Activated CD4-positive, alpha-beta T cell treated with anti-CD3 and anti-CD28 coated beads, Interleukin-10, Interleukin-2, amounts not matched to agents 100 ng/mL and 50 ng/mL, durations not matched to agents 16 hours and 8 hours (primary cell): Measurements from ENCODE around the gene PALM.
"Not testable (repeated sequence)": the region's sequence is repeated elsewhere in the genome, so short reads cannot be mapped to it uniquely, and the experiment has no call there.

Experiments
- DNase-seq: peaks from one replicate; pipeline ENCODE4 v3.0.0-alpha.2; 2020

PALM gene, protein sequence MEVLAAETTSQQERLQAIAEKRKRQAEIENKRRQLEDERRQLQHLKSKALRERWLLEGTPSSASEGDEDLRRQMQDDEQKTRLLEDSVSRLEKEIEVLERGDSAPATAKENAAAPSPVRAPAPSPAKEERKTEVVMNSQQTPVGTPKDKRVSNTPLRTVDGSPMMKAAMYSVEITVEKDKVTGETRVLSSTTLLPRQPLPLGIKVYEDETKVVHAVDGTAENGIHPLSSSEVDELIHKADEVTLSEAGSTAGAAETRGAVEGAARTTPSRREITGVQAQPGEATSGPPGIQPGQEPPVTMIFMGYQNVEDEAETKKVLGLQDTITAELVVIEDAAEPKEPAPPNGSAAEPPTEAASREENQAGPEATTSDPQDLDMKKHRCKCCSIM

DNA sequence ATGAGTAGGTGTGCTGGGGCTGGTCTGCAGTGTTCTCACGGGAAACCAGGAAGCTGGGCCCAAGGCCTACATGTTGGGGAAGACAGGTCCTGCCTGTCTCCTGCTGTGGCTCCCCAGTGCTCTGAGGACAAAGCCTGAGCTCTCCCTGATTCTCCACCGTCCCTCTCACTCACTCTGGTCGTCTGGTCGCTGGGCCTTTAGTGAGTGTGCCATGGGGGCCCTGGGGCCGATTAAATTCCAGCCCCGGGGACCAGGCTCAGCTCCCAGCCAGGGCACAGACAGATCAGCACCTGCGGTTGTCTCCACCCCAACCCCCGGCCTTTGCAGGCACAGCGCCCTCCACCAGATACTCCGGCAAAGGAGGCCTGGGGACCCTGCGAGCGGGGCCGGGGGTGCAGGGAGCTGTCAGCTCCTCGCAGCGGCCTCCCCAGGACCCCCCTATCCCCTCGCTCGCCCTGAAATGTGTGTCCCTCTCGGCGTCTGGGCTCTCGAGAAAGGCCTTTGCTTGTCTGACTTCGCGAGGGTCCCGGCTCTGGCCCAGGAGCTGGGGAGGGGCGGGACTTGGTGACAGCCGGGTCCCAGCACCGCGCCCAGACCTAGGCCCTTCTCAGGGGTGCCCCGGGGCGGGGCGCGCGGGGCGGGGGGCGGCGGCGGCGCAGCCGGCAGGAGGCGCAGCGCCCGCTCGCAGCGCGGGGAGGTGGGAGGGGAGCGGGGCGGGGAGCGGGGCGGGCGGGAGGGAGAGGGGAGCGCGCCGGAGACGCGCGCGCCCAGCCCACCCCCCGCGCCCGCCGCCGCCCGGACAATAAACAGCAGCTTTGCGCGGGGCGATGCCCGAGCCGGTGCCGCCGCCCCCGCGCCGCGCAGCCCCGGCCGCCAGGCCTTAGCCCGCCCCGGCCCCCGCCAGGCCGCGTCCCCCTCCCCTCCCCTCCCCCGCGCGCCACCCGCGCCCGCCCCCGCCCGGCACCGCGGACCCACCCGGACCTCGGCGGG lies at the start of gene PALM:
PALM (plus strand) TSS at position 782 of the 990 bp plus-strand sequence. CDS start 212 bp downstream, outside the sequence.
- no peak for DNase-seq

DNA sequence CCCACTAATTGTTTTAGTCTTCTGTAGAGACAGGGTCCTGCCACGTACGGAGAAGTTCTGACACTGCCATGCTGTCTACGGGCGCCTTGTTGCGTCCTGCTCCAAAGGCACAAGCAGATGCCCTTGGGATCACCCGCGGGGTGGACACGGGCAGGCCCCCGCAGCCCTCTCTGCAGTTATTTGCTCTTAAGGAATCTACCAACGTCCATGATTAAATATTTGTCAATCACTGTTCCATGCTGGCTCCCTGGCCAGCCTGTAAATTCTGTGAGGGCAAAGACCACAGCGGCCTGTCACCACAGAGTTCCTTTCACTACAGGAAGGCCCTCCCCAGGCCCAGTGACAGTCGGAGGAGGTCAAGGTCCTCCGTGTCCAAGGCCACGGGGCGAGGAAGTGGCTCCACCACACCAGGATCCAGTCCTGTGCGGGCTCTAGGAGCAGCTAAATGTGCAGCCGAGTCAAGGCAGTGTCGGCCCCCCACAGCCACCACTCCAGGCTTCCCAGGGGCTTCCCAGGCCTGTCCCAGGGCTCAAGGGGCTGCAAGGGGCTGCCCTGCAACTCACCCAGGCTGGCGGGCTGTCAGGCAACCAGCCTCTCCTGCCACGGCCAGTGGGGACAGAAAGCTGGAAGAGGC lies 47.8 kb upstream of the PALM start:
- DNase-seq: no peak

DNA sequence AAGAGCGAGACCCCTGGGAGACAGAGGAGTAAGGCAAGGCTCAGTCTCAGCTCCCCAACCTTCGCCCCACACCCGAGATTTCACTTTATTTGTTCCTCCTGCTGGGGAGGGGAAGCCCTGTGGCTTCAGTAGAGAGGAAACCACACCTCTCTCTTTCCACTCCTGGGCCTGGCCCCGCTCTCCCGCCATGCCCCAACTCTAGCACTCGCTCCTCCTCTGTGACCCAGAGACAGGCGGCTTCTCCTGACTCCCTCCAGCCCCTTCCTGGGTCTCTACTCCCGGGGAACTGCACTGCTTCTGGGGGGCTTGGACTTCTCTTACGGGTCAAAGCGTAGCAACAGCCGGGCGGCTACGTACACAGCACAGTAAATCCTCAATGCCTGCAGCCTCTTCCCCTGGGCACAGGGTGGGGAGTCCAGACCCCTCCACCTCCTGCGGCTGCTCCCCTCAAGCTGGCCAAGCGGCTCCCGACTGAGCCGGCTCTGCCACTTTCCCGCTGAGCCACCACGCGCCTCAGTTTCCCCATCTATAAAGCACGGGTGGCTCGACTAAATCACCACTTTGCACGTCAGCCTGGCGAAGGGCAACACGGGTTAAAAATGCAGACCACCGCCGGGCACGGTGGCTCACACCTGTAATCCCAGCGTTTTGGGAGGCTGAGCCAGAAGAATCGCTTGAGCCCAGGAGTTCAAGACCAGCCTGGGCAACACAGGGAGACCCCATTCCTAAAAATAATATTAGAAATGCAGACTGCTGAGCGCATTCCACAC lies 47.1 kb upstream of the PALM start:
- DNase-seq: peak; percentile 82

DNA sequence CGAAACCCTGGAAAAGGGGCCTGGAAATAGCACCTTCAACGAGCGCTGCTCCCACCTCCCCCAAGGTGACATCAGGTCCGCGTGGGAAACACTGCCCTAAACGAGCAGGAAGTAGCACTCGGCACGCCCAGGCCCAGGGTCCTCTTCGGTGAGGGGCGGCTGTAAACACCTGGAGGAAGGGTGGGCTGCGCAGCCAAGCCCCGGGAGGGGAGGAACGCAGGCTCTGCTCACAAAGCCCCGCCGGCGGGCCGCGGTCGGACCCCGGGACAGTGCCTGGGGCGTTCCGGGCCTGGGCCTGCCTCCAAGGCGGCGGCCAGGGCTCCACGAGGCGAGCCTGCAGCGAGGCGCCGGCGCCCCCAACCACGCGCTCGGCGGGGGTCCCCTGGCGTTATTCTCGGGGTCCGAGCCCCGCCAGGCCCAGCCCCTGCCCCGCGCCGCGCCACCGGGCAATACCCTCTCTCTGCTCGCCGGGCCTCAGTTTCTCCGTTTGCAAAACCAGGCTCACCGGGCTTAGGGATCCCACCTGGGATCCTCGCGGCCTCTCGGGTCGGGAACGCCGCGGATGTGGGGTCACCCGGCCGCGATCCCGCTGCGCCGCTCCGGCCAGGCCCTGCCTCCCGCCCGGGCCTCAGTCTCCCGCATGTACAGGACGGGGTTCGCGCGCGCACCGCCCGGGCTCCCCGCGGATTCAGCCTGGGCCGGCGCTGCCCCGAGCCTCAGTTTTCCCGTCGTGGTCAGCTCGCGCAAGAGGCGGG lies 46.4 kb upstream of the PALM start:
- DNase-seq: peak; percentile 78

DNA sequence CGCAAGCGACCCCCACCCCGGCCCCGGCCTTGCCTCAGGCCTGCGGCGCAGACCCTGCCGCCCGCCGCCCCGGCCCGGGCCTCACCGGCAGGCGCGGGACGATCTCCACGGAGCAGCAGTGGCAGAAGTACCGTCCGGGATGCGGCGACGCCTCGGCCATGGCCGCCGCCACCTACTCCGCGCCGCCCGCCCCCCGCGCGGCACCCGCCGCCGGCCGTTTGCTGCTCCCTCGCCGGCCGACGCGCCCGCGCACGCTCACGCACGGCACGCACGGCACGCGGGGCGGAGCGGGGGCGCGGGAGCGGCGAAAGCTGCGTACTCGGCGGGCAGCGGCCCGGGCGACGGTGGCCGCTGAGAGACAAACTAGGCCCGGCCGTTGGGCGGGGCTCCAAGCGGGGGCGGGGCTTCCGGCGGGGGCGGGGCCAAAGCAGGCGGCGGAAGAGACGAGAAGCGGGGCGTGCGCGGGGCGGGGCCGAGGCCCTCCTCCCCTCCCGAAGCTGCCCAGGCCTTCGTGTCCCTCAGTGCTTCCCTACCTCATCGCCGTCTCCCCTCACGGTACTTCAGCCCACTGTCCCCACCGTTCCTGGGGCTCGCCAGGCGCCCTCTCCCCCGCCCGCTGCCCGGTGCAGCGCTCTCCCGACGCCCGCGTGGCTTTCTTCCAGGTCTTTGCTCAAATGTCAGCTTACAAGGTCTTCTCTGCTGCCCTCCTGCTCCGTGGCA lies 45.6 kb upstream of the PALM start, which contains the start of gene RNF126:
RNF126 (minus strand) TSS at position 253 of the 720 bp plus-strand sequence; CDS start at position 160, 93 bp downstream.
- peak; percentile 96 for DNase-seq

DNA sequence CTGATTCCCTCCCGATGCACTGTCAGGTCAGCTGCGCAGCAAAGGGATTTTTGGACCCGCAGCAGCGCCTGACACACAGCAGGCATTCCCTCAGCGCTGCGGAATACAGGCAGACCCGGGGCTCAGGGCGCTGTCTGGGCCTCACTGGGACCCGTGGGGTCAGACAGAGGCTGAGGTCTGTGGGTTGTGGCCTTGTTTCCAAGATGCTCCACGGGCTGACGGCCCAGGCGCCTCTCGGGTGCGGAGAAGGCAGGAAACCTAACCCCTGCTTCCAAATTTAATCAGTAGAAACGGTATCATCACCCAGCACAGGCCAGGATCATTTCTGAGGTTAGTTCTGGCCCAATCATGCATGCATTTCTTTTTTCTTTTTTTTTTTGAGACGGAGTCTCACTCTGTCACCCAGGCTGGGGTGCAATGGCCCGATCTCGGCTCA lies 45.0 kb upstream of the PALM start:
- no peak for DNase-seq

DNA sequence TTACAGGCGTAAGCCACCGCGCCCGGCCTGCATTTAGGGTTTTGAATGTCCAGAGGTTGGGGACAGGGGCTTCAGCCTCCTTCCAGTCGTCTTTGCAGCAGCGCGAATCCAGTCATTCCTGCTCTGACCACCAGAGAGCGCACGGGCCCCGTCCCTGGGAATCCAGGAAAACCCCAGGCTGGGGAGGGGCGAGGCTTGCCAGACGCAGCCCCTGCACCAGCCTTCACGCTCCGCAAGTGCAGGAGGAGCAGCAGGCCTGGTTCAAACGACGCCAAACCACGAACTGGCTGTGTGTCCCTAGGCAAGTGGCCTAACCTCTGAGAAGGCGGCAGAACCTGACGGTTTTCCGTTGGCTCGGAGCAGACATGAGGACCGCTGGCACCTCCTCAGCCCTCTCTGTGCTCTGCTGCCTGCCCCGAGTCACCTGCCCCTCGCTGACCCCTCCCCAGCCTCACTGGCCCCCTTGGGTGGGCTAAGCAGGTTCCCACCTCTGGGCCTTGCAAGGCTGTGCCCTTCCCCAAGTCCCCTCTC lies 43.8 kb upstream of the PALM start:
- DNase-seq: peak; percentile 83

DNA sequence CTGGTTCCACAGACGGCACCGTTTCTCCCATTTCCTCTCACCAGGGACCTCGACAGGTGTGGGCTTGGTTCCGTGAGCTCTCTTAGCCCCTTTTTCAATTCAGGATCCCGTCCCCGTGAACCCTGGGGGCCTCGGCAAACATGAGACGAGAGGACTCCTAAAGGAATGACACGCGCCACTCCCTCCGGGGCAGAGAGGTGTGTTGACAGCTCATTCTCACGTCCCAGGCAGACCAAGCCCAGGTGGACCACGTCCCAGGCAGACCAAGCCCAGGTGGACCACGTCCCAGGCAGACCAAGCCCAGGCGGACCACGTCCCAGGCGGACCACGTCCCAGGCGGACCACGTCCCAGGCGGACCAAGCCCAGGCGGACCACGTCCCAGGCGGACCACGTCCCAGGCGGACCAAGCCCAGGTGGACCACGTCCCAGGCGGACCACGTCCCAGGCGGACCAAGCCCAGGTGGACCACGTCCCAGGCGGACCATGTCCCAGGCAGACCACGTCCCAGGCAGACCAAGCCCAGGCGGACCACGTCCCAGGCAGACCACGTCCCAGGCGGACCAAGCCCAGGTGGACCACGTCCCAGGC lies 41.7 kb upstream of the PALM start:
- DNase-seq: not testable (repeated sequence)

DNA sequence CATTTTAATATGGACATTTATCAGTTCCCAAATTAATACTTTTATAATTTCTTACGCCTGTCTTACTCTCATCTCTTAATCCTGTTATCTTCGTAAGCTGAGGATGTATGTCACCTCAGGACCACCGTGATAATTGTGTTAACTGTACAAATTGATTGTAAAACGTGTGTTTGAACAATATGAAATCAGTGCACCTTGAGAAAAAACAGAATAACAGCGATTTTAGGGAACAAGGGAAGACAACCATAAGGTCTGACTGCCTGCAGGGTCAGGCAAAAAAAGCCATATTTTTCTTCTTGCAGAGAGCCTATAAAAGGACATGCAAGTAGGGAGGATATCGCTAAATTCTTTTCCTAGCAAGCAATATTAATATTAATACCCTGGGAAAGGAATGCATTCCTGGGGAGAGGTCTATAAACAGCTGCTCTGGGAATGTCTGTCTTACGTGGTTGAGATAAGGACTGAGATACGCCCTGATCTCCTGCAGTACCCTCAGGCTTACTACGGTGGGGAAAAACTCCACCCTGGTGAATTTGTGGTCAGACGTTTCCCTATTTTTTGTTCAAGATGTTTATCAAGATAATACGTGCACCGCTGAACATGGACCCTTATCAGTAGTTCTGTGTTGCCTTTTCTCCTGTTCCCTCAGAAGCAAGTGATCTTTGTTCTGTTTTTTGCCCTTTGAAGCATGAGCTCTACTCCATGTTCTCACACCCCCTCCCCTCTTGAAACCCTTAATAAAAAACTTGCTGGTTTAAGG lies 39.9 kb upstream of the PALM start:
- not testable (repeated sequence) for DNase-seq

DNA sequence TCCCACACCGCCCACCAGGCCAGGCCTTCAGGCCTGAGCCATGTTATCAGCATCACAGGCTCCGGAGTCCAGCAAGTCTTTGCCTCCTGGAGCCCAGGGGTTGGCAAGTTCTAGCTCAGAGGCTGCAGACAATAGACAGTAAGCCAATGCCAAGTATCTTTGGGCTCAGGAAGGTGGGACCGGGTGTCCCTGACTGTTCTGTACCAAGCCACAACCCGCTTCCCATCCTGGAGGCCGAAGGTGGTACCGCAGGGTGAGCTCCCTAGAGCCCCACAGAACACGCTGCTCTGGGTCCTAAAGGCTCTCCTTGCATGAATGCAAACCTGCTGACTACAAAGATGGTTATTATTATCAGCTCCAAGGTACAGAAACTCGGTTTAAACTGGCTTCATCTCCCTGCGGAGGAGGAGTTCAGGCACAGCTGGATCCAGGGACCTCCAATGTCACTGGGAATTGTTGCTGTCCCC lies 38.1 kb upstream of the PALM start:
- no peak for DNase-seq

DNA sequence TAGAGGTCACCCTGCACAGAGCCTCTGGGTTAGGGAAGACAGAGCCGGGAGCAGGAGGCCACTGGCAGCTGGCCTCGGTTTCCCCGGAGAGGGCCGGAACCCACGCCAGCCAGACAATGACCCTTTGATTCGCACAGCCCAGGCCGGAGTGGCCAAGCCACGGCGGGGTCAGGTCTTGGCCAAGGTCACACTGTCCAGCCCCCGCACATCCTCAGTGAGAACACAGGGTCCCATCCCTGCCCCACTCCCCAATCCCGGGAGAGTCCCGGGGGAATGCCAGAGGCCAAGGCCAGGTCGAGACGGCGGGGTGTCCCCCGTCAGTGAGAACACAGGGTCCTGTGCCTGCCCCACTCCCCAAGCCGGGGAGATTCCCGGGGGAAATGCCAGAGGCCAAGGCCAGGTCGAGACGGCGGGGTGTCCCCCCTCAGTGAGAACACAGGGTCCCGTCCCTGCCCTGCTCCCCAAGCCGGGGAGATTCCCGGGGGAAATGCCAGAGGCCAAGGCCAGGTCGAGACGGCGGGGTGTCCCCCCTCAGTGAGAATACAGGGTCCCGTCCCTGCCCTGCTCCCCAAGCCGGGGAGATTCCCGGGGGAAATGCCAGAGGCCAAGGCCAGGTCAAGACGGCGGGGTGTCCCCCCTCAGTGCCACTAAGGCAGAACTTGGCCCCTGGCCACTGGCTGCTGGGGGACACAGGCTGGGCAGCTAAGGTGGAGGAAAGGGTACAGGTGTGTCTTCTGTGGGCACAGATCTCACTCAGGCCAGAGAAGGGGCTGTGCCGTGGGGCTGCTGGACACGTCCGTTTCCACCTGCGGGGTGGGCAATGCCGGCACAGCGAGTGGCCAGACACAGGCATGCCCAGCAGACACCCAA lies 34.2 kb upstream of the PALM start:
- no peak for DNase-seq

DNA sequence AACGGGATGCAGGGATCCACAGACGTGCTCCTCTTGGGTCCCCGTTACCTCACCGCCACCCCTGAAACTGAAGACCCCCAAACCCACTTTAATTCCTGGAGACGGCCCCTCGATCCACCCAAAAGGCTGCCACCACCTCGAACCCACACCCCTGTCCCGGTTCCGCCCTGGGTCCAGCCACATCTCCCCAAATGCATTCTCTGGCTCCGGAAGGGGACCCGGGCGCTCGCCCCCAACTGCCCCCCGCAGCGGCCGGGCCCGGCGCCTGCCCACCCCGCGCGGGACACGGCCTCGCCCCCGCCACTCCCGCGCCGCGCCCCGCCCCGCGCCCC lies 32.8 kb upstream of the PALM start:
- DNase-seq: no peak

DNA sequence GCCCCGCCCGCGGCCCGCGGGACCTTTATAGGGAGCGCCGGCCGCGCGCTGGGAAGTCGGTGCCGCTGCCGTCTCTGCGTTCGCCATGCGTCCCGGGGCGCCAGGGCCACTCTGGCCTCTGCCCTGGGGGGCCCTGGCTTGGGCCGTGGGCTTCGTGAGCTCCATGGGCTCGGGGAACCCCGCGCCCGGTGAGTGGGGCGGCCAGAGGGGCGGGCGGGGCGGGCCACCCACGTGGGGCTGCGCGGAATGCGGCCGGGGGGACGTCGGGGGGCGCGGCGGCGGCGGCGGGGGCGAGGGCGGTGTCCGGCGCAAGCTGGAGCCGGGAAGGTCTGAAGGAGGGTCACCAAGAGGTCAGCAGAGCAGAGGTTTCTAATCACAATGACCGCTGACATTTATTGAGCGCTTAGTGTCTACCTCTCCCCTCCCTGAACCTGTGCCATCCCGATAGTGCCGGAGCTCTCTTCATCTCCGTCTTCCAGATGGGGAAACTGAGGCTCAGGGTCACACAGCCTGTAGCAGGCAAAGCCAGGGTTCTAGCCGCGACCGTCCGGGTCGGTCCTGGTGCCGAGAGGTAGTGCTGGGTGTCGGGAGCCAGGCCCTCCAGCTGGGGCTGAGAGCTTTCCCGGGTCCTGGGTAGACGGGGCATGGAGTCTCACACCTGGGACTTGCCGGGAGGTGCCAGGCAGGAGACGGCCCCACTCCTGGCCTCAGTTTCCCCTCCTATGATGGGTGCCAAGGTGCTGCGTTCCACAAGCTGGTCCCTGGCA lies 32.2 kb upstream of the PALM start, which contains the start of gene FSTL3:
FSTL3 (plus strand) TSS at position 54 of the 767 bp plus-strand sequence; CDS start at position 86, 32 bp downstream.
- no peak for DNase-seq

DNA sequence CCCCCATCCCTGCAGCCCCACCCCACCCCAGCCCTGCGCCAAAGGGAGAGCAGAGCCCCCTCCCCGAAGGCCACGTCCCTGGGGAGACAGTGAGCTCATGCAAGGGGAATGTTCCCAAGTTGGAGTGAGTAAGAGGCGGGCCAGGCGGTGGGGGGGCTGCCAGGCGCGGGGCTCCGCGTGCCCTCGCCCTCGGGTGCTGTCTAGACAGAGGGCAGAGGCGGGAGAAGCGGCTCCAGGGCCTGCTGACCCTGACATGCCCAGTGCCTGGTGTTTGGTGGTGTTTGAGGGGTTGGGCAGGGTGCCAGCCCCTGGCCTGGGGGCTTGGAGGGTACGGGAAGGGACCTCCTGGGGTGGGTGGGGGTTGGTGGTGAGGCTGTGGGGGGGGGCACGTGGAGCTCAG lies 31.5 kb upstream of the PALM start:
- DNase-seq: no peak

DNA sequence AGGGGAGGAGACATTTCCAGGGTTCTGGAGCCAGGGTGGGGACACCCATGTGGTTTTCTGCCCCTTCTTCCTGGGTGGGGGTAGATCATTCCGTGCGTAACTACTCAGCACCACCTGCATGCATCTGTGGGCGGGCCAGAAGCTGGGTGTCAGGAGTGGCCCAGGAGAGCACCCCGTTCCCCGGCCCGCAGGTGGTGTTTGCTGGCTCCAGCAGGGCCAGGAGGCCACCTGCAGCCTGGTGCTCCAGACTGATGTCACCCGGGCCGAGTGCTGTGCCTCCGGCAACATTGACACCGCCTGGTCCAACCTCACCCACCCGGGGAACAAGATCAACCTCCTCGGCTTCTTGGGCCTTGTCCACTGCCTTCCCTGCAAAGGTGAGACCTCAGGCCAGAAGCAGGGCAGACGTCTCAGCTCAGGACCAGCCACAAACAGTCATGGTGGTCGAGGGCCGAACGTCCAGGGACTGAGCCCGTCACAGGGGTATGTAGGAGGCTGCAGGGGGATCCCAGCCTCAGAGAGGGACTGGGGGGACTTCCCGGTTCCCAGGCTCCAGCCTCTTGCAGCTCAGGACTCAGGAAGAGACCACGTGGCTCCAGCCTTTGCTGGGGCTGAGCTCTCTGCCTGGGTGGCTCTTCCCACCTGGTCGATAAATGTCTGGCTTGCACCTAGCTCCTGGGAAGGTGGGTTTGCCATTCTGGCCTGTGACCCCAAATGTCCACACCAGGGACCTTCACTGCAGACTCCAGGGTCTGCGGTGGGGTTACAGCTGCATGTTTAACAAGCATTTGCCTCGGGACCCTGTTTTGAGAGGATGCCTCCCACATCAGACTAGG lies 30.9 kb upstream of the PALM start:
- no peak for DNase-seq

DNA sequence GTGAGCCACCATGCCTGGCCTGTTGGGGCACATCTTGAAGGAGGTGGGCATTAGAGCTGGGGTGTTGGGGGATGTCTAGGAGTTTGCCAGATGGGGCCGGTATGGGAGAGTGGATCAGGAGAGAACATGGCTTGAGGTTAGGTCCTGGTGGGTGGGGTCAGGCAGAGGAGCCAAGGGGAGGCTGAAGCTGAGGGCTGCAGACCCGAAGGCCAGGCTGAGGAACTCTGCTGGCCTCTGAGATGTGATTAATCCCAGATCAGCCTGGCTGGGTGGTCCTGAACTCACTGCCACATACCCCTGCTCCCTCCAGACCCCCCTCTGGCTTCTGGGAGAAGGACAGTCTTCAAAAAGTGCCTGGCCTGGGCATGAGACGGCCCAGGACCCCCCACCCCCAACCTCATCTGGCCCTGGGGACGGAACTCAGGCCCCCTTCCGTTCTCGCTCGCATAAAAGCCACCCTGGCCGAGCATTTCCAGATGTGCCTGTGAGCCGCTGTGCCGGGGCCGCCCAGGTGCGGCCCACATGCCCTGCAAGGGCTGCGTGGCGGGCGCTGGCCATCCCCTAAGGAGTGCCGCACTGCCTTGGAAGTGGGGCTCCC lies 29.8 kb upstream of the PALM start:
- no peak for DNase-seq
